ENCODE measurements around the gene DIPK1A. TPM values are rescaled to one million over a fixed set of nuclear protein-coding genes. Genes with fewer than 3 reads are reported as not detected.

DIPK1A gene
- total RNA-seq, 1 donor from 2014 or later, result 23.0 TPM

DNA sequence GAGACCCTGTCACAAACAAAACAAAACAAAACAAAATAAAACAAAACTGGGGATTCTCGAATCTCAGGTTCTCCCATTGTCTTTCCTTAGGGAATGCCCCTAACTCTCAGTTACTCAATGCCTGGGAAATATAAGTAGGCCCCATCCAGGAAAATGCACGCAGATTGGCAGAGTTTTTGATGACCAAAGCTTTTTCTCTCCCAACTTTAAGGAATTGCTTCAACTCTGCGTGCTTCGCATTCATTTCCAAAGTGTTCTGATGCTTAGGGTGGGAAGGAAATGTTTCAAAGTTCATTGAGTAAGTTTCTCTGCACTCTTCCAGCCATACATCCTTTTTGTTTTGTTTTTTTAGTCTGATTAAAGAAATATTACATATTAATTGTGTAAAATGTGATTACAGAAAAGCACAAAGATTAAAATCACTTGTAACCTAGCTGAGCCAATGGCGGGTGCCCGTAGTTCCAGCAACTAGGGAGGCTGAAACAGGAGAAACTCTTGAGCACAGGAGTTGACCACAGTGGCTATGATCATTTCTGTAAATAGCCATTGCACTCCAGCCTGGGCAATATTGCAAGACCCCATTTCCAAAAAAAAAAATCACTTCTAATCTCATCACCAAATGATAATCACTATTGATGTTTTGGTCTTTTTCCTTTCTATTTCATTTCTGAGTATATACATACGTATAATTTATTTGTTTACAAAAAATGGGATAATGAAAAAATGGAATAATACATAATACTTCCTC is 157.9 kb downstream of the DIPK1A start:
- Mint-ChIP-seq H3K4me1 (ENCODE audit: low read depth) (peaks cover 2% of the 10 kb centered on the region), H3K9me3 (no peaks in the 10 kb centered on the region), H3K27me3 (ENCODE audit: low read depth) (peaks cover 21% of the 10 kb centered on the region), H3K4me3 (ENCODE audit: low read depth) (no peak overlapping the region), H3K27ac (no peak overlapping the region), H3K36me3 (ENCODE audit: low read depth) (no peaks in the 10 kb centered on the region)
- DNase-seq (ENCODE audit: low spot score), result no peak
- intact Hi-C loops (cut with micrococcal nuclease), result no loop called here

DNA sequence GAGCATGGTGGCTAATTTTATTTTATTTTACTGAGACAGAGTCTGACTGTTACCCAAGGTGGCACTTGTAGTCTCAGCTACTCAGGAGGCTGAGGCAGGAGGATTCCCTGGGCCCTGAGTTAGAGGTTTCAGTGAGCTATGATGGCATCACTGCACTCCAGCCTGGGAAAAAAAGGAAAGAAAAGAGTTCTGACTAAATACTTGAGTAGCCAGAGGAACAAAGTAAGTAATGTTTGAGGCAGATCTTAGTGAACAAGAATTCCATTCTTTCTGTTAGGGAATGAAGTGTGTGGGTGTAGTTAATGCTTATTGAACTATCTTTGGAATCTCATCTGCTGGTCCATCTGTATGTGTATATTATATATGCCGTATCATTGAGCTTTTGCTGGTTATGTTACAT is 163.3 kb downstream of the DIPK1A start:
- Mint-ChIP-seq H3K4me3 (ENCODE audit: low read depth) (no peak overlapping the region), H3K36me3 (ENCODE audit: low read depth) (no peaks in the 10 kb centered on the region), H3K27me3 (ENCODE audit: low read depth) (peaks cover 40% of the 10 kb centered on the region), H3K9me3 (no peaks in the 10 kb centered on the region), H3K27ac (no peak overlapping the region), H3K4me1 (ENCODE audit: low read depth) (no peaks in the 10 kb centered on the region)
- no peak for DNase-seq (ENCODE audit: low spot score)
- intact Hi-C loops (cut with micrococcal nuclease), result no loop called here

GRCh38 chr1:92797297-92797696 is 164.0 kb downstream of the DIPK1A start:
- Mint-ChIP-seq H3K27me3 (ENCODE audit: low read depth) (peaks cover 45% of the 10 kb centered on the region), H3K36me3 (ENCODE audit: low read depth) (no peaks in the 10 kb centered on the region), H3K27ac (no peak overlapping the region), H3K4me1 (ENCODE audit: low read depth) (no peaks in the 10 kb centered on the region), H3K4me3 (ENCODE audit: low read depth) (no peak overlapping the region), H3K9me3 (no peaks in the 10 kb centered on the region)
- no peak for DNase-seq (ENCODE audit: low spot score)
- intact Hi-C loops (cut with micrococcal nuclease), result no loop called here

DNA sequence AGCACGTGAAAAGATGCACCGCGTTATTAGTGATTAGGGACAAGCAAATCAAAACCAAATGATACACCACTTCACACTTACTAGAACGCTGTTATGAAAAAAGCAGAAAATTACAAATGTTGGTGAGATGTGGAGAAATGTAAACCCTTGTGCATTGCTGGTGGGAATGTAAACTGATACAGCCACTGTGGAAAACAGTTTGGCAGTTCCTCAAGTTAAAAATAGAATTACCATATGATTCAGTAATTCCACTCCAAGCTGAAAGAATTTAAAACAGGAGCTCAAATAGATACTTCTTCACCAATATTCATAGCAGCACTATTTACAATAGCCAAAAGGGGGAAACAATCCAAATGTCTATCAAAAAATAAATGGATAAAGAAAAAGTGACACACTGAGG is 166.1 kb downstream of the DIPK1A start:
- intact Hi-C loops (cut with micrococcal nuclease), result no loop called here
- Mint-ChIP-seq H3K4me3 (ENCODE audit: low read depth) (no peak overlapping the region), H3K27me3 (ENCODE audit: low read depth) (peaks cover 55% of the 10 kb centered on the region), H3K27ac (no peak overlapping the region), H3K4me1 (ENCODE audit: low read depth) (no peaks in the 10 kb centered on the region), H3K36me3 (ENCODE audit: low read depth) (no peaks in the 10 kb centered on the region), H3K9me3 (no peaks in the 10 kb centered on the region)
- no peak for DNase-seq (ENCODE audit: low spot score)

DNA sequence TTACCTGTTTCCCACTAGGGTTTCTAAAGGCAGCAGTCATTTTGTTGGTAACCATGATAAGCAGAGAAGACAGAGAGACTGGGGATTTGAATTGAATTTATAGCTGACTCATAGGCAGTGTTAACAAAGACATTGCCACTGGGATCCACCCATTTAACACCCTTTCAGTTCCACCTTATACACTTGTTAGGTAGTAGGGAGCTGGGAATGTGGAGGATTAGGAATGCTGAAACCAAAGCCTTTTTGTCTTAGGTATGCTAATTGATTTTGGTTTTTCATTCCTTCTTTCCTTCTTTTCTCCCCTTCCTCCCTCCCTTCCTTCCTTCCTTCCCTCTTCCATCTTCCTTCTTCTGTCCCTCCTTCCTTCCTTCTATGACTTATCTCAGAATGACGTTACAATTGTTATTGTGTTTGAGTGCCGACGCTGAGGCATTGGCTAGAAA is 168.9 kb downstream of the DIPK1A start:
- intact Hi-C loops (cut with micrococcal nuclease), result no loop called here
- no peak for DNase-seq (ENCODE audit: low spot score)
- H3K4me3 Mint-ChIP-seq (ENCODE audit: low read depth), result no peak overlapping the region
- H3K9me3 Mint-ChIP-seq, result no peaks in the 10 kb centered on the region
- no peak overlapping the region for H3K27ac Mint-ChIP-seq
- H3K4me1 Mint-ChIP-seq (ENCODE audit: low read depth), result no peaks in the 10 kb centered on the region
- no peaks in the 10 kb centered on the region for H3K36me3 Mint-ChIP-seq (ENCODE audit: low read depth)
- peaks cover 76% of the 10 kb centered on the region for H3K27me3 Mint-ChIP-seq (ENCODE audit: low read depth)

Other genes with a start within 250 kb of the DIPK1A start
- gene EVI5, start 176.4 kb downstream of the DIPK1A start, total RNA-seq, result 60.8 and 63.4 TPM in 2 replicates
- gene RPL5, start 129.4 kb downstream of the DIPK1A start, total RNA-seq, result 1,185 and 1,195 TPM in 2 replicates
- gene MTF2, start 117.8 kb upstream of the DIPK1A start, total RNA-seq, result 73.1 and 83.5 TPM in 2 replicates
- gene TMED5, start 219.0 kb upstream of the DIPK1A start, total RNA-seq, result 58.6 and 60.4 TPM in 2 replicates
- gene CCDC18, start 219.3 kb upstream of the DIPK1A start, total RNA-seq, result 20.1 and 22.9 TPM in 2 replicates